Neutrophil (primary cell): ENCODE data around the gene VWA7.
A peak's percentile ranks its signal among the peaks of the same experiment; 100 is the strongest.
"Not testable (repeated sequence)": the region's sequence is repeated elsewhere in the genome, so short reads cannot be mapped to it uniquely, and the experiment has no call there.

ENCODE experiments used
- H3K27ac ChIP-seq: fragments of 200-600 bp; sonication (generic); 2 replicates; pipeline ENCODE4 v1.5.1; 2016; ENCODE audit warnings: mild to moderate bottlenecking, moderate library complexity
- H3K27me3 ChIP-seq: fragments of 200-600 bp; sonication (generic); 2 replicates; pipeline ENCODE4 v1.6.0; 2016; ENCODE audit warnings: mild to moderate bottlenecking
- H3K36me3 ChIP-seq: fragments of 200-600 bp; sonication (generic); 2 replicates; pipeline ENCODE4 v1.5.1; 2017
- H3K4me1 ChIP-seq, 2 experiments: fragments of 200-600 bp in 1 of 2; sonication (generic) in 1 of 2; 1 replicate in 1 of 2; 2 replicates in 1 of 2; pipeline versions ENCODE4 v1.5.1 to v1.6.1; 2013 to 2016; ENCODE audit warnings: low read depth in 1 of 2, low read length in 1 of 2, mild to moderate bottlenecking in 1 of 2, moderate library complexity in 1 of 2; ENCODE audit not compliant: control insufficient read depth in 1 of 2, insufficient read depth in 1 of 2
- H3K4me3 ChIP-seq, 2 experiments: fragments of 200-600 bp in 1 of 2; sonication (generic) in 1 of 2; 1 replicate in 1 of 2; 2 replicates in 1 of 2; pipeline ENCODE4 v1.5.1; 2013 to 2016; ENCODE audit warnings: low read depth in 1 of 2, low read length in 1 of 2, mild to moderate bottlenecking in 1 of 2, moderate library complexity in 1 of 2
- H3K9me3 ChIP-seq: fragments of 200-600 bp; sonication (generic); 2 replicates; pipeline ENCODE4 v1.5.1; 2016
- TF ChIP-seq, protein P1 (sequence below): fragments of 200-600 bp; sonication (generic); IDR thresholded peaks from 2 replicates; pipeline ENCODE4 v1.5.1; 2016; ENCODE audit warnings: antibody characterized with exemption

The VWA7 gene

DNA sequence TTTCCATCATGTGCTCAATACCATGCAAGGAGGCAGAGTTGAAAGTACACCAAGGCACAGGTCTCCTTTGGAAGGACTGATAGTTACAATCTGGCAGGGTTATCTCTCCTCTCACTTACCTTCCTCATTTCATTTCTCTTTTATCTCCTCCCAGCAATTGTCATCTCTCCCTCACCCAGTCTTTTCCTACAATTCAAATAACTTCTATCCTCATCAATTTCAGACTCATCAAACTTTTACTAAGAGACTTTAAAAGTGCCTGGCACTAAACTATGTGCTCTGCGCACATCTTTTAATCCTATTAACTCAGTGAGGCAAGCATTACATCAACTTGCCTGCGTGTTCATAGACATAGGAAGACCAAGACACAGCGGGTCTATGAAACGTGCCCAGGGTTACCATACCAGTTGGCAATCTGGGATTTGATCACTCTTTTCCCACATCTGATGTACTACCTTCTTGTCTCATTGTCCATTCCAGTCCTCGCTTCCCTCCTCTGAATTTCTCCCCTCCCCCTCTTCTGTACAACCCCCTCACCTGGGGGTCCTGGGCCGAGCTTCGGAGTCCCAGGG is 17.3 kb upstream of the VWA7 start:
- Histone ChIP-seq H3K4me1 (peaks cover 30 to 31% of the 10 kb centered on the region in 2 experiments), H3K36me3 (no peaks in the 10 kb centered on the region), H3K27me3 (no peaks in the 10 kb centered on the region), H3K9me3 (no peaks in the 10 kb centered on the region), H3K27ac (no peak overlapping the region), H3K4me3 (peak overlapping the region in 1 of 2 experiments; percentile 90)
- TF ChIP-seq, protein P1, sequence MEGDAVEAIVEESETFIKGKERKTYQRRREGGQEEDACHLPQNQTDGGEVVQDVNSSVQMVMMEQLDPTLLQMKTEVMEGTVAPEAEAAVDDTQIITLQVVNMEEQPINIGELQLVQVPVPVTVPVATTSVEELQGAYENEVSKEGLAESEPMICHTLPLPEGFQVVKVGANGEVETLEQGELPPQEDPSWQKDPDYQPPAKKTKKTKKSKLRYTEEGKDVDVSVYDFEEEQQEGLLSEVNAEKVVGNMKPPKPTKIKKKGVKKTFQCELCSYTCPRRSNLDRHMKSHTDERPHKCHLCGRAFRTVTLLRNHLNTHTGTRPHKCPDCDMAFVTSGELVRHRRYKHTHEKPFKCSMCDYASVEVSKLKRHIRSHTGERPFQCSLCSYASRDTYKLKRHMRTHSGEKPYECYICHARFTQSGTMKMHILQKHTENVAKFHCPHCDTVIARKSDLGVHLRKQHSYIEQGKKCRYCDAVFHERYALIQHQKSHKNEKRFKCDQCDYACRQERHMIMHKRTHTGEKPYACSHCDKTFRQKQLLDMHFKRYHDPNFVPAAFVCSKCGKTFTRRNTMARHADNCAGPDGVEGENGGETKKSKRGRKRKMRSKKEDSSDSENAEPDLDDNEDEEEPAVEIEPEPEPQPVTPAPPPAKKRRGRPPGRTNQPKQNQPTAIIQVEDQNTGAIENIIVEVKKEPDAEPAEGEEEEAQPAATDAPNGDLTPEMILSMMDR, result no peak

DNA sequence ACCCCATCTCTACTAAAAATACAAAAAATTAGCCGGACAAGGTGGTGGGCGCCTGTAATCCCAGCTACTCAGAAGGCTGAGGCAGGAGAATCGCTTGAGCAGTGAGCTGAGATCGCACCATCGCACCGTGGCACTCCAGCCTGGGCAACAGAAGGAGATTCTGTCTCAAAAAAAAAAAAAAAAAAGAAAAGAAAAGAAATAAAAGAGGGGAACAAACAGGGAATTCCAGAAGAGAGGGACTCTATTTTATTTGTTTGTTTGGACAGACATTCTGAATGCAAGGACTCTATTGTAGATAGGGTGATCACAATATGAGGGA is 16.8 kb upstream of the VWA7 start:
- peaks cover 30 to 31% of the 10 kb centered on the region in 2 experiments for H3K4me1 ChIP-seq
- H3K27me3 ChIP-seq, H3K9me3 ChIP-seq, H3K4me3 ChIP-seq, H3K36me3 ChIP-seq, H3K27ac ChIP-seq: not testable (repeated sequence)

DNA sequence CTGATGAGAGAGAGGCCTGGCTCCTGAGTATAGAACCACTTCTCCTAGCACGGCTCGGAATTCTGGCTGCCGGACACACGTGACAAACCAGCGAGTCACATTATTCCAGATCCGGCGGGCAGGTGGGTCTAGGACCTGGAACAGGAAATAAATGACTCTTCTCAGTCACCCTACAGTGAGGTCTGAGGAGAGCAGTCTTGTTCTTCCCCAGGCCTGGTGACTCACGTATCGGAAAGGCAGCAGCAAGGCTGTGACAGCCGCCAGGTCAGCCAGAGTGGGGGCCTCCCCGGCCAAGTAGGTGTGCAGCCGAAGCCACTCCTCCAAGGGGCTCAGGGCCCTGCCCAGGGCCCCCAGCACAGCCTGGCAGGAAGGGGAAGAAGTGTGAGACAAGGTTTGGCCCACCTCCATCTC is 15.6 kb upstream of the VWA7 start:
- Histone ChIP-seq H3K9me3 (no peaks in the 10 kb centered on the region), H3K27ac (no peak overlapping the region), H3K27me3 (no peaks in the 10 kb centered on the region), H3K4me3 (no peak overlapping the region), H3K36me3 (no peaks in the 10 kb centered on the region), H3K4me1 (peaks cover 26 to 29% of the 10 kb centered on the region in 2 experiments)
- TF ChIP-seq, protein P1, result no peak

GRCh38 chr6:31792090-31792374 is 14.9 kb upstream of the VWA7 start:
- no peaks in the 10 kb centered on the region for H3K9me3 ChIP-seq
- no peaks in the 10 kb centered on the region for H3K27me3 ChIP-seq
- H3K27ac ChIP-seq, result no peak overlapping the region
- H3K4me3 ChIP-seq, result no peak overlapping the region
- TF ChIP-seq, protein P1, result no peak
- H3K4me1 ChIP-seq, result peaks cover 18 to 22% of the 10 kb centered on the region in 2 experiments
- H3K36me3 ChIP-seq, result no peaks in the 10 kb centered on the region

DNA sequence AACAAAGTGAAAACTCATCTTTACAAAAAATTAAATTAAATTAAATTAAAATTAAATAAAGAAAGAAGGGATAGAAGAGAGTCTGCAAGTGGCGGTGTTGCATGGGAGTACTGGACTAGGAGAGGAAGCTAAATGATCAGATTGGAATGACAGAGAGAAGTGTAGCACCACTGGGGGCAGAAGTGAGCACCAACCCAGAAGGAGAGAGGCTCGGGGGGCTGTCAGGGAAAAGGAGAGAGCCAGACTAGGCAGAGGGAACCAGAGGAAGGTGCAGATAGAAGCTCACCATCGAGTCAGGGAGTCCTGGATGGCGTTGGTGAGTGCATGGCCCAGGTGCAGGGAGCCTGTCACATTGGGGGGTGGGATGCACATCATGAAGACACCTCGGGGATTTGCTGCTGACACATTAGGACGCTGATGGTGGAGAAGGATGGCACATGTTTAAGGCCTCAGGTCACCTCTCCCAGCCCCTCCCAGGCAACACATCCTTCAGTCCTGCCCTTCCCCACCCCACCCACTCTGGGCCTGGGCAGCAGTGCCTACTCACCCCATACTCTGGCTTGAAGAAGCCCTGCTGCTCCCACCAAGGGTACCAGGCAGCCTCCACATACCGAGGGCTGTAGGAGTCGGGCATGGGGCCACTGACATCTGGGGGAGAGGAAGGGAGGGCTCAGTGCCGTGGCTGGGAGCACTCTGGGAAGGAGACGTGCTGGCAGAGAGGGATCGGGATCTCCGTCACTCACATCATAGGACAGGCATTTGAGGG is 14.4 kb upstream of the VWA7 start:
- Histone ChIP-seq H3K9me3 (no peaks in the 10 kb centered on the region), H3K27me3 (no peaks in the 10 kb centered on the region), H3K4me1 (peaks cover 16 to 19% of the 10 kb centered on the region in 2 experiments), H3K36me3 (no peaks in the 10 kb centered on the region), H3K4me3 (no peak overlapping the region), H3K27ac (no peak overlapping the region)
- TF ChIP-seq, protein P1, result no peak

- Histone ChIP-seq H3K9me3 (no peaks in the 10 kb centered on the region), H3K27me3 (no peaks in the 10 kb centered on the region), H3K4me3 (no peak overlapping the region), H3K27ac (no peak overlapping the region), H3K36me3 (peaks cover 12% of the 10 kb centered on the region), H3K4me1 (no peaks in the 10 kb centered on the region)
- TF ChIP-seq, protein P1, result no peak
These were observed 8.3 kb upstream of the VWA7 start for GRCh38 chr6:31785475-31785874.
